NCI-H748 treated with DMSO at 0.1 percent for 48 hours (cell line): Measurements from ENCODE around the gene ABCA2.
A peak's percentile ranks its signal among the peaks of the same experiment; 100 is the strongest.

ENCODE experiments used
- DNase-seq: peaks from one replicate; lab custom pipeline; 2025; lab: John Stamatoyannopoulos, UW

Gene ABCA2

GRCh38 chr9:136997830-136998234 is 30.2 kb downstream of the ABCA2 start:
- DNase-seq = no peak

- no peak for DNase-seq
Observed at GRCh38 chr9:136997371-136997770, 30.7 kb downstream of the ABCA2 start.

- no peak for DNase-seq
Observed at GRCh38 chr9:136996361-136997292, 31.4 kb downstream of the ABCA2 start, which contains the start of gene CLIC3. TSS of gene CLIC3 (minus strand) at chr9:136996568. CDS start at chr9:136996543, 25 bp downstream.

GRCh38 chr9:136995772-136996311 is 32.2 kb downstream of the ABCA2 start:
- DNase-seq = no peak

GRCh38 chr9:136995362-136995761 is 32.7 kb downstream of the ABCA2 start:
- no peak for DNase-seq

GRCh38 chr9:136994888-136995230 is 33.2 kb downstream of the ABCA2 start:
- no peak for DNase-seq

- no peak for DNase-seq
Observed at GRCh38 chr9:136994180-136994887, 33.7 kb downstream of the ABCA2 start.

GRCh38 chr9:136992819-136993369 is 35.1 kb downstream of the ABCA2 start:
- DNase-seq = no peak

- DNase-seq = peak; percentile 22
Observed at GRCh38 chr9:136991993-136992818, 35.8 kb downstream of the ABCA2 start, which contains the start of gene PAXX. TSS of gene PAXX (plus strand) at chr9:136992422. CDS start at chr9:136992444, 22 bp downstream.

GRCh38 chr9:136990242-136990911 is 37.7 kb downstream of the ABCA2 start:
- DNase-seq = peak; percentile 76

GRCh38 chr9:136988872-136989271 is 39.2 kb downstream of the ABCA2 start:
- no peak for DNase-seq

GRCh38 chr9:136985853-136986252 is 42.2 kb downstream of the ABCA2 start:
- DNase-seq = no peak

GRCh38 chr9:136985027-136985602 is 42.9 kb downstream of the ABCA2 start:
- no peak for DNase-seq

- no peak for DNase-seq
Observed at GRCh38 chr9:136984464-136985026, 43.5 kb downstream of the ABCA2 start.

GRCh38 chr9:136983656-136984314 is 44.3 kb downstream of the ABCA2 start:
- DNase-seq = no peak

- no peak for DNase-seq
Observed at GRCh38 chr9:136983167-136983566, 44.9 kb downstream of the ABCA2 start.

GRCh38 chr9:136982232-136983051 is 45.6 kb downstream of the ABCA2 start, which contains the start of gene LCNL1:
TSS of gene LCNL1 (plus strand) at chr9:136982993. CDS start at chr9:136983587, 594 bp downstream.
- DNase-seq = no peak

GRCh38 chr9:136981588-136982231 is 46.3 kb downstream of the ABCA2 start:
- DNase-seq = no peak
